Measurements from ENCODE around the gene DNASE1L1. TPM values are rescaled to one million over a fixed set of nuclear protein-coding genes. Genes with fewer than 3 reads are reported as not detected.

DNASE1L1 gene
- polyA plus RNA-seq, 1 donor (not counting 4 experiments of a cell fraction or from before 2014, with no cell fraction given), result 17.1 TPM

DNA sequence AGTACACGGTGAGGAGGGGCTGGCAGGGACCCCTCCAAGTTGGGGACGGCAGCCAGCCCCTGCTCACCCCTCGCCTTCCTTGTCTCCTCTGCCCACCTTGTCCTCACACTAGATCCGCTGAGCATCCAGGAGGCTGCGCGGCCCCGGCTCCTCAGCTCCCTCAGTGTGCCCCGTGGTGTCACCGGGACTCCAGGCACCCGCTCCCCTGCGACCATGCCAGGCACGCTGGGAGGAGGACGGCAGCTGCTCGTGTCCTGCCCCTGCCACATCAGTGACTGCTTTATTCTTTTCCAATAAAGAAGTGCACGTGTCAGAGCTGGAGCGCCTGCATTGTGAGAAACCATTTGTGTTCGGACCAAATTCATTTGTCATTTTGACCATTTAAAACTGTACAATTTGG is 41.3 kb upstream of the DNASE1L1 start:
- Histone ChIP-seq H3K27ac (ENCODE audit: control insufficient read depth, insufficient read depth, low read length) (no peak overlapping the region), H3K9me3 (ENCODE audit: control insufficient read depth, low read depth, low read length) (no peaks in the 10 kb centered on the region), H3K4me1 (ENCODE audit: control insufficient read depth, extremely low read depth, insufficient read depth, low read length) (no peaks in the 10 kb centered on the region), H3K4me2 (ENCODE audit: control insufficient read depth, extremely low read depth, insufficient read depth, low read depth, low read length) (no peak overlapping the region), H3K79me2 (ENCODE audit: control insufficient read depth, insufficient read depth, low read length) (no peaks in the 10 kb centered on the region), H4K20me1 (ENCODE audit: control insufficient read depth, extremely low read depth, insufficient read depth, low read length) (no peaks in the 10 kb centered on the region), H3K4me3 (ENCODE audit: control insufficient read depth in 2 of 3, extremely low read depth in 1 of 3, insufficient read depth in 2 of 3, low read depth in 1 of 3, low read length in 3 of 3) (no peak overlapping the region), H3K27me3 (ENCODE audit: control insufficient read depth, extremely low read depth, insufficient read depth, low read length) (no peaks in the 10 kb centered on the region), H3K9ac (ENCODE audit: control insufficient read depth, extremely low read depth, insufficient read depth, low read length) (no peak overlapping the region), H3K9me1 (ENCODE audit: control insufficient read depth, extremely low read depth, insufficient read depth, low read length) (no peaks in the 10 kb centered on the region), H3K36me3 (ENCODE audit: control insufficient read depth in 2 of 2, extremely low read depth in 1 of 2, insufficient read depth in 2 of 2, low read length in 2 of 2) (peaks cover 0 to 9% of the 10 kb centered on the region in 2 experiments), H2AFZ (ENCODE audit: control insufficient read depth, low read length) (no peak overlapping the region)
- FAIRE-seq, result no peak
- DNase-seq (ENCODE audit: low read depth, low spot score), result no peak
- no peak for TF ChIP-seq EZH2 (IDR thresholded peaks at IDR 0.05; ENCODE audit: low read length)
- dilution Hi-C loops (cut with MboI; ENCODE audit: extremely low pct_ligation_motif_present, low sequenced_read_pairs), result no loop called here

DNA sequence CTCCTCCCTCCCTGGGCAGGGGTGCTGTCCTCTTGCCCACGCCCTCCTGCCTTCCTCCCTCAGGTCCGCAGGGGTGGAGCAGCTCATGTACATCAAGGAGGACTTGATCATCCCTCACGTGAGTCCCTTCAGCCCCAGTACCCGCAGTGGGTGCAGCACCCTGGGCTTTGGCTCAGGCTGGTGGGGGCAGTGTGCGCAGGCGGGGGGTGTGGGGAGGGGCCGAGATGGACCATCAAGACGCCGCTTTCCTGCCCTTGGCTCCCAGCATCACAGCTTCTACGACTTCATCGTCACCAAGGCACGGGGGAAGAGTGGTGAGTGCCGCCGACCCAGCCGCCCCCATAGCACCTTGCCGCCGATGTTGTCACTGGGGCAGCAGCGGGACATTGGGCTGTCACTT is 40.6 kb upstream of the DNASE1L1 start:
- dilution Hi-C loops (cut with MboI; ENCODE audit: extremely low pct_ligation_motif_present, low sequenced_read_pairs), result no loop called here
- peaks cover 1% of the 10 kb centered on the region for H3K79me2 ChIP-seq (ENCODE audit: control insufficient read depth, insufficient read depth, low read length)
- H3K4me2 ChIP-seq (ENCODE audit: control insufficient read depth, extremely low read depth, insufficient read depth, low read depth, low read length), result no peak overlapping the region
- no peak overlapping the region for H3K9ac ChIP-seq (ENCODE audit: control insufficient read depth, extremely low read depth, insufficient read depth, low read length)
- no peak overlapping the region for H2AFZ ChIP-seq (ENCODE audit: control insufficient read depth, low read length)
- TF ChIP-seq CTCF (optimal IDR thresholded peaks at IDR 0.05 in 1 of 3, IDR thresholded peaks at IDR 0.05 in 1 of 3, conservative IDR thresholded peaks at IDR 0.05 in 1 of 3; ENCODE audit: extremely low read depth in 1 of 3, insufficient read depth in 2 of 3, low read length in 3 of 3), result no peak
- no peak for DNase-seq (ENCODE audit: low read depth, low spot score)
- no peaks in the 10 kb centered on the region for H3K9me3 ChIP-seq (ENCODE audit: control insufficient read depth, low read depth, low read length)
- H3K27ac ChIP-seq (ENCODE audit: control insufficient read depth, insufficient read depth, low read length), result no peak overlapping the region
- no peaks in the 10 kb centered on the region for H3K27me3 ChIP-seq (ENCODE audit: control insufficient read depth, extremely low read depth, insufficient read depth, low read length)
- H3K36me3 ChIP-seq (ENCODE audit: control insufficient read depth in 2 of 2, extremely low read depth in 1 of 2, insufficient read depth in 2 of 2, low read length in 2 of 2), result peaks cover 0 to 9% of the 10 kb centered on the region in 2 experiments
- H3K4me1 ChIP-seq (ENCODE audit: control insufficient read depth, extremely low read depth, insufficient read depth, low read length), result peaks cover 1% of the 10 kb centered on the region
- H3K4me3 ChIP-seq (ENCODE audit: control insufficient read depth in 2 of 3, extremely low read depth in 1 of 3, insufficient read depth in 2 of 3, low read depth in 1 of 3, low read length in 3 of 3), result no peak overlapping the region
- H4K20me1 ChIP-seq (ENCODE audit: control insufficient read depth, extremely low read depth, insufficient read depth, low read length), result no peaks in the 10 kb centered on the region
- FAIRE-seq, result no peak
- no peaks in the 10 kb centered on the region for H3K9me1 ChIP-seq (ENCODE audit: control insufficient read depth, extremely low read depth, insufficient read depth, low read length)

DNA sequence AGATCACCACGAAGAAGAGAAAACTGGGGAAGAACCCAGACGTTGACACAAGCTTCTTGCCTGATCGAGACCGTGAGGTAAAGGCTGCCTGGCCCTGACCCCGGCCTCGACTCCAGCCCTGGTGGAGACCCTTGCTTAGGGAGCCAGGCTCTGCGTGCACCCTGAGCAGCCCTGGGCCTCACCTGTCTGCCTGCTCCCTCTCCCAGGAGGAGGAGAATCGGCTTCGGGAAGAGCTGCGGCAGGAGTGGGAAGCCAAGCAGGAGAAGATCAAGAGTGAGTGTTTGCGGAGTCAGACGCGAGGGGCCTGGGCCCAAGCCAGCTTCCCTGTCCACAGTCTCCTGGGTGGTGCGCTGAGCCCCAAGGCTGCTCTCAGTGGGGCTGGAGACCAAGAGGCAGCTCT is 39.4 kb upstream of the DNASE1L1 start:
- Histone ChIP-seq H4K20me1 (ENCODE audit: control insufficient read depth, extremely low read depth, insufficient read depth, low read length) (no peaks in the 10 kb centered on the region), H3K9me3 (ENCODE audit: control insufficient read depth, low read depth, low read length) (no peaks in the 10 kb centered on the region), H3K27me3 (ENCODE audit: control insufficient read depth, extremely low read depth, insufficient read depth, low read length) (no peaks in the 10 kb centered on the region), H3K27ac (ENCODE audit: control insufficient read depth, insufficient read depth, low read length) (no peak overlapping the region), H3K4me3 (ENCODE audit: control insufficient read depth in 2 of 3, extremely low read depth in 1 of 3, insufficient read depth in 2 of 3, low read depth in 1 of 3, low read length in 3 of 3) (no peak overlapping the region), H3K9me1 (ENCODE audit: control insufficient read depth, extremely low read depth, insufficient read depth, low read length) (no peaks in the 10 kb centered on the region), H2AFZ (ENCODE audit: control insufficient read depth, low read length) (no peak overlapping the region), H3K4me1 (ENCODE audit: control insufficient read depth, extremely low read depth, insufficient read depth, low read length) (peaks cover 4% of the 10 kb centered on the region), H3K4me2 (ENCODE audit: control insufficient read depth, extremely low read depth, insufficient read depth, low read depth, low read length) (no peak overlapping the region), H3K79me2 (ENCODE audit: control insufficient read depth, insufficient read depth, low read length) (peaks cover 2% of the 10 kb centered on the region), H3K9ac (ENCODE audit: control insufficient read depth, extremely low read depth, insufficient read depth, low read length) (no peak overlapping the region), H3K36me3 (ENCODE audit: control insufficient read depth in 2 of 2, extremely low read depth in 1 of 2, insufficient read depth in 2 of 2, low read length in 2 of 2) (peaks cover 0 to 9% of the 10 kb centered on the region in 2 experiments)
- no peak for DNase-seq (ENCODE audit: low read depth, low spot score)
- dilution Hi-C loops (cut with MboI; ENCODE audit: extremely low pct_ligation_motif_present, low sequenced_read_pairs), result no loop called here
- TF ChIP-seq EZH2 (IDR thresholded peaks at IDR 0.05; ENCODE audit: low read length) (no peak), CTCF (optimal IDR thresholded peaks at IDR 0.05 in 1 of 3, IDR thresholded peaks at IDR 0.05 in 1 of 3, conservative IDR thresholded peaks at IDR 0.05 in 1 of 3; ENCODE audit: extremely low read depth in 1 of 3, insufficient read depth in 2 of 3, low read length in 3 of 3) (no peak)
- no peak for FAIRE-seq

All from keratinocyte (primary cell).